NT2/D1 (cell line): ENCODE measurements around the gene AVPR1B.

Source experiments
- SUZ12 ChIP-seq: IDR thresholded peaks from 2 replicates; pipeline ENCODE4 v1.6.1; 2011; ENCODE audit not compliant: insufficient read length, insufficient read depth; ENCODE audit errors: extremely low read depth
- ZNF274 ChIP-seq: IDR thresholded peaks from 2 replicates; pipeline ENCODE4 v1.6.1; 2011; ENCODE audit warnings: mild to moderate bottlenecking, low read depth, low read length

DNA sequence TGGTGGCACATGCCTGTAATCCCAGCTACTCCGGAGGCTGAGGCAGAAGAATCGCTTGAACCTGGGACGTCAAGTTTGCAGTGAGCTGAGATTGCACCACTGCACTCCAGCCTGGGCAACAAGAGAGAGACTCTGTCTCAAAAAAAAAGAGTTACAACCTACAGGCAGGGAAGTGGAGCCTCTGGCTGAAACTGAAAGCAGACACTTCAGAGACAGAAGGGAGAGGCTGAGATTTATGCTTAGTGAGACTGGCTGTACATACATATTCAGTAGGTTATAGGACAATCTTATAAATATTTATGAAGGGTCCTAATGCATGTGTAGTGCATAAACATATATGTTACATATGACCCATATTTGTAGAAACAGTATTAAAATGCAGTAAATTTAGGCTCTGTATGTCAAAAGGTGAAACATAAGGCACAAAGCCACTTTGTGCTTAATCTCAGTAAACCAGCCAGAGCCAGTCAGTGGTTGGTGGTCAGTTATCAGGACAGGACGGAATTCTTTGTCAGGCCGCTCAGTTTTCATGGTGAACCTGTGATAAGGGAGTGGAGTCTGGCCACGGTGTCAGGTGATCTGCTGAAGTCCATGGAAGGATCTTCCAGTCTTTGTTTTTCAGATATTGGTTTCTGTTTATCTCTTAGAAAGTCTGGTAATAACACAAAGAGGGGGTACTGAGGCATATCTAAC is 50.6 kb downstream of the AVPR1B start:
- TF ChIP-seq ZNF274, result no peak
- no peak for TF ChIP-seq SUZ12
